Body of pancreas (tissue), 4 donors: ENCODE data around the gene IGF1R. TPM values are rescaled to one million over a fixed set of nuclear protein-coding genes. Genes with fewer than 3 reads are reported as not detected.

ENCODE experiments used
- ATAC-seq: fragments of 150-250 bp; one replicate; pipeline ENCODE4 v1.9.1; 2016
- DNase-seq, 4 donors: peaks; one replicate each; pipeline ENCODE4 v3.0.0-alpha.2; 2019
- H3K27ac ChIP-seq, 4 donors: fragments of 200-600 bp; sonication (generic); 1 replicate in 3 of 4; 2 replicates in 1 of 4; pipeline versions ENCODE4 v1.5.1 to v1.6.1; 2016 to 2019; ENCODE audit warnings: mild to moderate bottlenecking in 1 of 4, mixed read lengths in 1 of 4, moderate library complexity in 1 of 4
- H3K27me3 ChIP-seq, 2 donors: fragments of 200-600 bp; sonication (generic); one replicate each; pipeline ENCODE4 v1.6.0; 2016; ENCODE audit warnings: mild to moderate bottlenecking in 1 of 2
- H3K36me3 ChIP-seq, 2 donors: fragments of 200-600 bp; sonication (generic); replicated peaks in 1 of 2; 2 replicates each; pipeline ENCODE4 v1.5.1; 2016; ENCODE audit warnings: low read depth in 2 of 2; ENCODE audit not compliant: insufficient read depth in 1 of 2
- H3K4me1 ChIP-seq: fragments of 200-600 bp; sonication (generic); one replicate; pipeline ENCODE4 v1.6.0; 2016
- H3K4me3 ChIP-seq, 2 donors: fragments of 200-600 bp; sonication (generic); 1 replicate in 1 of 2; 2 replicates in 1 of 2; pipeline ENCODE4 v1.5.1; 2016 to 2019
- H3K9me3 ChIP-seq, 3 donors: fragments of 200-600 bp; sonication (generic); 1 replicate in 2 of 3; 2 replicates in 1 of 3; pipeline ENCODE4 v1.5.1; 2016
- CTCF ChIP-seq, 7 experiments: fragments of 450-650 bp in 4 of 7; fragments of 200-600 bp in 3 of 7; sonication (generic) in 3 of 7; IDR thresholded peaks; one replicate each; pipeline ENCODE4 v1.5.1; 2016 to 2019; ENCODE audit warnings: antibody characterized with exemption in 7 of 7
- POLR2A ChIP-seq, 3 donors: fragments of 450-650 bp; IDR thresholded peaks; one replicate each; pipeline ENCODE4 v1.6.1; 2016; ENCODE audit warnings: antibody characterized with exemption in 3 of 3, mild to moderate bottlenecking in 2 of 3
- WGBS, 2 donors: methylation state at CpG; one replicate each; pipeline ENCODE4 v1.1.5; 2017; 5-methylcytosine and 5-hydroxymethylcytosine counted together
- intact Hi-C: fragments of 100-400 bp; cut with DNase I; formaldehyde crosslinking; loops from one replicate; pipeline ENCODE4 v1.15.1; 2023
- total RNA-seq, 2 donors: library from RNA; depleted of rRNA; stranded (reverse); fragments of >200 nt; gene quantifications; one replicate each; pipeline ENCODE4 v1.1.0, GENCODE V29; 2016

IGF1R gene
- total RNA-seq, 2 donors from 2014 or later: 34.8 to 55.7 TPM

DNA sequence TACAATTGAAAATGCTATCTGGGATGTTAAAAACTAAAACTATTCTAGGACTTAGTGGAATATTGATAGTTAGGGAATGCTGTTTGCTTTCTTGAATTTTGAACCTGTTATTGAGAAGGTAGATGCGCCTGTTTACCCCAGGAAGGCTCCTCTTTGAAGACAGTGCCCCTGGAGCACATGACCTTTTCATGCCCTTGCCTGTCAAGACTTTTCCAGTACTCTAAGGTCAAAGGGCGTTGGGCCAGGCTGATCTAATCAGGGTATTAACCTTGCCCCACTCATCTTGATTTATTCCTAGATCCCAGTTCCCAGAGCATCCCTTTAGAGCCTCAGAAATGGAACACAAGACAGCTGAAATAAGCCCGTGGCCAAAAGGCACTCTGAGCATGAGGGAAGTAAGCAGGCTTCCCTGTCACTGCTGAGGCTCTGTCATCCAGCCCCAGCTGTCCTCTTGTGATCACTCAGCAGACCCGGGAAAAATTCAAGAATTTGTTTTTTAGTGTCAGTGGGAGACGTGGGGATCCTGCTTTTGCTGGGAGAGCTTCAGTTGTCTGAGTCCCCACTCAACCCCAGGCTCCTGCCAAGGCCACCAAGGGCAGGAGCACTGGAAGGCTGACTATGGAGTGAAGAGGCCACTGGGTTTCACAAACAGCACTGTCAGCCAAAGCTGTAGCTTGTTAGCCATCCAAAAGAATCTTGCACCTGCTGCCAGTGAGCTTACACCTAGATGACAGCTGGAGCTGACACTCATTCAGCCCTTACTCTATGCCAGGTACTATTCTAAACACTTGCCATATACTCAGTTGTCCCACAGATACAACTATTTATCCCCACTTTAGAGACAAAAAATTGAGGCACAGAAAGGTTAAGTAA is 190.3 kb downstream of the IGF1R start:
- intact Hi-C loops: no loop called here
- no peaks in the 10 kb centered on the region for H3K36me3 ChIP-seq
- TF ChIP-seq CTCF (IDR thresholded peaks at IDR 0.05): no peak
- no peak for TF ChIP-seq POLR2A (IDR thresholded peaks at IDR 0.05)
- H3K27me3 ChIP-seq: no peaks in the 10 kb centered on the region
- H3K9me3 ChIP-seq: no peaks in the 10 kb centered on the region
- H3K4me3 ChIP-seq: no peak overlapping the region
- ATAC-seq (no peak), DNase-seq (no peak)
- H3K4me1 ChIP-seq: peaks cover 31% of the 10 kb centered on the region
- WGBS, 2 donors: 85 to 94% methylated on average over 5 of the region's 5 CpGs
- H3K27ac ChIP-seq: no peak overlapping the region

DNA sequence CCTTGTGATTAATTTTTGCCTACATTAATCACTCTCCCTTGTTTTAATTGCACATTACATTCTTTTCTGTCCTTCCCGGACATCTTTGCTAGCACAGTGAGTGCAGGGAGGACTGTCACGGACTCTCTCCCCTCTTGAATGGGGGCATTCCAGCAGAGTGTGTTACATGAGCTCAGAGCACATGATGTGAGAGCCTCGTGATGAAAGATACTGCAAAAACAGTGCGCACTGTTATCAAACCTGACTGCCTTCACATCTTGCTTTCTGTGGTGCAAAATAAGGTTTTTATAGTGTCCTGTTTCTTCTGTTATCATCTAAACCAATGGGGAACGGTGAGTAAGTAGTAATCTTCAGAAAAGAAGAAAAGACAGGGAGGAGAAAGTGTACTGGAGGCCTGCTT is 191.7 kb downstream of the IGF1R start:
- peaks cover 45% of the 10 kb centered on the region for H3K4me1 ChIP-seq
- WGBS, 2 donors: 94 to 95% methylated on average over 5 of the region's 5 CpGs
- no peak overlapping the region for H3K27ac ChIP-seq
- no peak for TF ChIP-seq CTCF (IDR thresholded peaks at IDR 0.05)
- no peak for TF ChIP-seq POLR2A (IDR thresholded peaks at IDR 0.05)
- no peaks in the 10 kb centered on the region for H3K27me3 ChIP-seq
- ATAC-seq (no peak), DNase-seq (no peak)
- intact Hi-C loops: loop anchor here (10.0 kb wide), 1 partner anchor 45 kb away; no protein-coding TSS in a partner anchor
- H3K9me3 ChIP-seq: no peaks in the 10 kb centered on the region
- no peaks in the 10 kb centered on the region for H3K36me3 ChIP-seq
- no peak overlapping the region for H3K4me3 ChIP-seq

DNA sequence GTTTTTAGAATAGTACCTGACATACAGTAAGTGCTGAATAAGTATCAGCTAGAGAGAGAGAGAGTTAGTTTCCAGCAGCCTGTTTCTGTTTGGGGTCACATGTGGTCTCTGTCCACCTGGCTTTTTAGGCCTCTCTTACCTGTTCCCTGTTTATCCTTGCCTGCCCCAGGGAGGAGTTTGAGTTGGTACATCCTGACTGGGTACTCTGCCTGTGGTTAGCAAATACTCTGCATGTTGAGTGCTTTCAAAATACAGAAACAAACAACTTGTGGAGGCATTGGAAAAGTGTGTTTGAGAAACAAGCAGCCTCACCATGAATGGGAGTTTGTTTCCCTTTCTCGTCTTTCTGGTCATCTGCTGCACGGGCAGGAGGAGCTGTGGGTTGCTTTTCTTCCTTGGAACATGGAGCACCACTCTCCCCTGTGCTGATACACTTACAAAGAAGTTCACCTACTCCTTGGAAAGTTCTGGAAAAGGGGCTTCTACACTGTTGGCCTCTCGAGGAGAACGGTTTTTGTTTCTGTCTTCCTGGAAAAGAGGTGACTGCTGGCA is 193.2 kb downstream of the IGF1R start:
- 88% methylated on average over 4 of the region's 4 CpGs for WGBS, 2 donors
- no peak for DNase-seq
- ATAC-seq: no peak
- no peak overlapping the region for H3K4me3 ChIP-seq
- no peaks in the 10 kb centered on the region for H3K9me3 ChIP-seq
- intact Hi-C loops: loop anchor here (10.0 kb wide), 1 partner anchor 47 kb away; no protein-coding TSS in a partner anchor
- no peaks in the 10 kb centered on the region for H3K27me3 ChIP-seq
- no peak for TF ChIP-seq CTCF (IDR thresholded peaks at IDR 0.05)
- H3K36me3 ChIP-seq: no peaks in the 10 kb centered on the region
- H3K4me1 ChIP-seq: peaks cover 43% of the 10 kb centered on the region
- H3K27ac ChIP-seq: no peak overlapping the region

DNA sequence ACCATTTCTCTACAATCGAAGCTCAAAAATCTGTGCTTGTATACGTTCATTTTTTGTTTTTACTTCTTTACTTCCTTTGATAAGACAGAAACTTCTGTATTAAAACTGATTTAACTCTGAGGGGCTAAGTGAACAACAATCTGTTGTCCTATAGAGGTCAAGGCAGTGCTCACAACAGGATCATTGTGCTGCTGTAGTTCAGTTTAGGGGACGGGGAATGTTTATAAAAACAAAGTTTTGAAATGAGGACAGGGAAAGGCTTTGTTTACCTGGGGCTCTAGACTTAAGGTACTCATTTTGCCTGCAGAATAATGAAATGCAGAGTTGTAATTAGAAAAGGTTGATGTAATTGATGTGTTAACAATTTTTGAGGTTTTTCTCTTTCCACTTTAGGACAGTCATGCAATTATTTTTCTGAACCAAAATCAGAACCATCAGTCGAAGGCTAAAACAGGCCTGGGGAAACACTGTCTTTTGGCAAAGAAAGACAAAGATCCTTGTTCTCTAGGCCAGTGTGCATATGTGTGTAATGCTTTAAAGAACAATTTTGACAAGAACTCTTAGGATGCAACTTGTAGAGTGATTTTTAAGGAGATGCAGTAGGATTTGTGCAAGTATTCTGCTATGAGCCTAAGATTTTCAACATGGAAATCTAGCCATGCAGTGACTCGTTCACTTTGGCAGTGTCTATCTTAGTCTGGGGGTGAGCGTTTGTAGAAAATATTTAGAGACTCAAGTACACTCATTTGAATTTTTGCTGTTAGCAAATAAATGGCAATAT is 194.0 kb downstream of the IGF1R start:
- Histone ChIP-seq H3K4me1 (peaks cover 38% of the 10 kb centered on the region), H3K36me3 (no peaks in the 10 kb centered on the region), H3K4me3 (no peak overlapping the region), H3K9me3 (no peaks in the 10 kb centered on the region), H3K27me3 (no peaks in the 10 kb centered on the region), H3K27ac (no peak overlapping the region)
- TF ChIP-seq CTCF (IDR thresholded peaks at IDR 0.05): no peak
- TF ChIP-seq POLR2A (IDR thresholded peaks at IDR 0.05): no peak
- WGBS, 2 donors: 76 to 80% methylated on average over 6 of the region's 6 CpGs
- intact Hi-C loops: loop anchor here (10.0 kb wide), 1 partner anchor 48 kb away; no protein-coding TSS in a partner anchor
- no peak for ATAC-seq
- DNase-seq: no peak
